NCI-H2029 treated with DMSO at 0.1 percent for 48 hours (cell line): Measurements from ENCODE around the gene INAFM2.
A peak's percentile ranks its signal among the peaks of the same experiment; 100 is the strongest.

Source experiments
- DNase-seq: peaks from one replicate; lab custom pipeline; 2025; lab: John Stamatoyannopoulos, UW

INAFM2 gene

DNA sequence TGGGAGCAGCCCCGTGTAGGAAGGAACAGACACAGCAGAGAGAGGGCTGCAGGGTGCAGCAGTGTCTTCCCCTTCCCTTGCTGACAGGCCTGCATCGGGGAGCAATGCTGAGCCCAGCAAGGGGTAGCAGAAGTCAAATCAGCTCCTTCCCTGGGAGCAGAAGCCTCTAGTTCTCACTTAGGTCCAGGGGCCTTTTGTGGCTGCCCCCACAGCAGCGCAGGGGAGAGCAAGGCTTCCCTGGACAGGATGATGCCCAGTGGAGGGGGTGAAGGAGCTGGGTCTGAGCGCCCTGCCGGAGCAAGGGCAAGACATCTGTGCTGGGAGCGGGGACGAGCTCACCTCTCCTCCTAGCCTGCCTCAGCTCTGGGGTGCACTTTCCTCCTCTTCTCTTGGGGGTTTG is 16.6 kb upstream of the INAFM2 start:
- DNase-seq, result no peak

DNA sequence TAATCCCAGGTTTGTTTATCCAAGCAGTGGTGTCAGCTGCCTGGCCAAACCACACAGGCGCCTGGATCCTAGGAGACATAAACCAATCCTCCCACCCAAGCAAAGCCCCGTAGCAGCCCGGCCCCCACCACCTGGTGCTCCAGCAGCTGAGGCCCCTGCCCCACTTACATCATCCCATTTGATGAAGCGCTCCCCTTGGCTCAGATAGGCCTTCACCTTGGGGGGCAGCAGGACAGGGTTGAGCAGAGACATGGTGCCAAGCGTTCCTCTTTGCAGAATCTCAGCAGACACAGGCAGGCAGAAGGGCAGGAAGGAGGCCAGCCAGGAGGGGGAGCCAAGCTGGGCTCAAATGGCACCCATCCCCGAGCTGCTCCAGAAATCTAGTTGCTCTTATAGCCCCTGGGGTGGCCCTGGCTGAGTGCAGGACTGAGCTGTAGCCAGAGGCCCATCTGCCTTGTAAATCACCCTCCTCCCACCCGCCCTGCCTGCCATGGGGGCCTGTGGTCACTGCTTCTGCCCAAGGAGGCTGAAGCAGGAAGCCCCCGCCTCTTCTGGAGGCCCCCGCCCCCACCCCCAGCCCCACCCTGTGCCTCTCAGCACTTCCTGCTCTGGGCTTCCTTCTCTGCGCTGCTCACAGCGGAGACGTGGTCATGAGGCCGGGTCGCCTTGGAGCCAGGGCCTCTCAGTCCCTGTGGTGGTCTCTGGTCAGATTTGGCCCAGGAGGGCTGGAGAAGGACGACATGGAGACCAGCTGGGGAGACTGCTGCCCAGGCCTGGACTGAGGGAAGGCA is 15.9 kb upstream of the INAFM2 start, which contains the start of gene PLCB2:
TSS of gene PLCB2 (minus strand) at position 515 of the 791 bp plus-strand sequence. CDS start at position 252, 263 bp downstream.
- DNase-seq, result no peak

GRCh38 chr15:40309344-40309862 is 14.1 kb upstream of the INAFM2 start:
- DNase-seq, result no peak

DNA sequence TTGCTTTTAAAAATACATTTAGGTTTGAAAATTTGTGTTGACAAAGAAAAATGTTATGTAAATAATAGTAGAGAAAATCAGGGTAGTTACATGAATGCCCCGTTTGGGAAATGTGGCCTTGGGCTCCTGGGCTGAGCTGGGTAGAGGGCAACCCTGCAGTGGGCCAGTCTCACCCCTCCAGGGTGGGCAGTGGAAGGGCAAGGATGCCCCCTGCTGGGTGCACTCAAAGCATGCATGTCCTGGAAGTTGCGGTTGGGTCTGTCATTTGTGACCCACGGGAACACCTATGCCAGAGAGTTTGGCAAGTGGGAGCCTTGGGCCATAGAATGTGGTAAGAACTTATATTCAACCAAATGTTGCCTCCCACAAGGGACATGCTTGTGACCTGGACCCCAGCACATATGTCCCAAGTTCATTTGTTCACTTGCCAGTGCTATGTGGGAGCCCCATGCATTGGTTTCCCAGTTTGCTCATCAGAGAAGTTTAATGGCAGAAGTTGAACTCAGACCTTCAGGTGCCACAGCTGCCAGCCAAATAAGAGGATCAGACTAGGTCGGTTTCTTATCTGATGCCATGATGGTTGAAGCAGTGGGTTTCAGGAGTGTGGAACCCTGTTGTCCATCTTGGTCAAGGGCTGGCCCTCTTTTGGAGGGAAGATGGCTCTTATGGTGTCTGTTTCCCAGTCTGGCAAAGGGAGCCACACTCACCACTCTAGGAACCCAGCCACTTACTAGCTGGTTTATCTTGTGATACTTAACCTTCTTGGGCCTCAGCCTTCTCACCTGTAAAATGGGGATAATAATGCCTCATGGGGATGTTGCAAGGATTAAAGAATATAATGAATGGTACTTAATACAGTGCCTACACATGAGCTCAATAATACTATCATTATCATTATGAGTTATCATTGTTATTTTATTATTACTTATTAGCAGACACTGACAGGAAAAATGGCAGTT is 13.2 kb upstream of the INAFM2 start:
- DNase-seq, result no peak

DNA sequence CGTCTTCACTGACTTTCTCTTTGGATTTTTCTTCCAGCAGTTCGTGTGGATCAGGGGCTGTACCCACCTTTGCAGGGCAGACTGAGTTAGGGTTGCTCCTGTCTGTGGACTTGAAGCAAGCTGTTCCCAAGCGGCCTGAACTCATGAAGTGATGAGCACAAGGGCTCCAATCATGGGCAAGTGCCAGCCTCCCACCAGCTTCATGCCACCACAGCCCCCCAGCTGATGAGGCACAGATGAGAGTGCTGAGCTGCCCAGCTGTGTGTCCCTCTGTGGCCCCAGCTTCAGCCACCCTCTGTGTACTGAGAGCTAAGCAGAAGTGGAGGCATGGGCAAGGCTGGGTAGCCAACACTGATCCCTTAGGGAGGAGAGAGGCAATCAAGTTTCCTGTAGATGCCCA is 12.5 kb upstream of the INAFM2 start:
- no peak for DNase-seq

DNA sequence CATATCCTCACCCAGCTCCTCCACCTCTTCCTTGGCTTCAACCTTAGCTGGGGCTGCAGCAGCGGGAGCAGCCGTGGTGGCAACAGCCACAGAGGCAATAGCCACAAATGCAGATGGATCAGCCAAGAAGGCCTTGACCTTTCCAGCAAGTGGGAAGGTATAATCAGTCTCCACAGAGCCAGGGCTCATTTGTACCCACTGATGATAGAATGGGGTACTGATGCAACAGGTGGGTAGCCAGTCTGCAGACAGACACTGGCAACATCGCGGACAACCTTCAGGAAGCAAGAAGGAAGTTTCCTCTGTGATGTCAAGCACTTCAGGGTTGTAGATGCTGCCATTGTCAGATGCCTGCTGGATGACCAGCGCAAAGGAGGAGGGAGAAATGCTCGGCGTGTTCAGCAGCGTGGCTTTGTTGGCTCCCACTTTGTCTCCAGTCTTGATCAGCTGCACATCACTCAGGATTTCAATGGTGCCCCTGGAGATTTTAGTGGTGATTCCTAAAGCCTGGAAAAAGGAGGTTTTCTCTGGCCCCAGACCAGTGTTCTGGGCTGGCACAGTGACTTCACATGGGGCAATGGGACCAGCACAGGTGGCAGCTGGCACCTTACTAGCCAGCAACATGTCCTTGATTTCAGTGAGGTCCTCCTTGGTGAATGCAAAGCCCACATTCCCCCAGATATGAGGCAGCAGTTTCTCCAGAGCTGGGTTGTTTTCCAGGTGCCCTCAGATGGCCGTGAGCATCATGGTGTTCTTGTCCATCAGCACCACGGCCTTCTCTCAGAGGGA is 10.9 kb upstream of the INAFM2 start:
- DNase-seq, result no peak

GRCh38 chr15:40313531-40314398 is 9.7 kb upstream of the INAFM2 start:
- DNase-seq, result peak; percentile 37

GRCh38 chr15:40314723-40315276 is 8.7 kb upstream of the INAFM2 start:
- no peak for DNase-seq

- no peak for DNase-seq
Measured at GRCh38 chr15:40316931-40317330, 6.6 kb upstream of the INAFM2 start.

DNA sequence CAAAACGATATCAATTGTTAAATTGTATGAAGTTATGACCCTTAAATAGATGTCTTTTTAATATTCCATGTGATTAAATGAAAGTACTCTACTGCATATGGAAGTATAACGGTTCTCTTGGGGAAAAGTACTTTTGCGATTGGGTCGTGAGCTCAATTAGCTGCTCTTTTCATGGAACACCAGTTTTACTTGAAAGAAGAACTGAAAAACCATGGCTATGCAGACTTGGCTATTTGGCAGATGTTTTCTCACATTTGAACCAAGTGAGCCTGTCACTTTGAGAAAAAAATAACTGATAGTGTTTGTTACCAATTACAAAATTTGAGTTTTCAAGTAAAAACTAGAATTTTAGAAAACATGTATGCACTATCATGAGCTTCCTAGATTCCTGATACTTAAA is 5.9 kb upstream of the INAFM2 start:
- DNase-seq, result no peak

- DNase-seq, result no peak
Measured at GRCh38 chr15:40320409-40320808, 3.1 kb upstream of the INAFM2 start.

GRCh38 chr15:40320931-40321371 is 2.5 kb upstream of the INAFM2 start:
- DNase-seq, result no peak

- DNase-seq, result no peak
Measured at GRCh38 chr15:40322531-40323238, 807 bp upstream of the INAFM2 start.

DNA sequence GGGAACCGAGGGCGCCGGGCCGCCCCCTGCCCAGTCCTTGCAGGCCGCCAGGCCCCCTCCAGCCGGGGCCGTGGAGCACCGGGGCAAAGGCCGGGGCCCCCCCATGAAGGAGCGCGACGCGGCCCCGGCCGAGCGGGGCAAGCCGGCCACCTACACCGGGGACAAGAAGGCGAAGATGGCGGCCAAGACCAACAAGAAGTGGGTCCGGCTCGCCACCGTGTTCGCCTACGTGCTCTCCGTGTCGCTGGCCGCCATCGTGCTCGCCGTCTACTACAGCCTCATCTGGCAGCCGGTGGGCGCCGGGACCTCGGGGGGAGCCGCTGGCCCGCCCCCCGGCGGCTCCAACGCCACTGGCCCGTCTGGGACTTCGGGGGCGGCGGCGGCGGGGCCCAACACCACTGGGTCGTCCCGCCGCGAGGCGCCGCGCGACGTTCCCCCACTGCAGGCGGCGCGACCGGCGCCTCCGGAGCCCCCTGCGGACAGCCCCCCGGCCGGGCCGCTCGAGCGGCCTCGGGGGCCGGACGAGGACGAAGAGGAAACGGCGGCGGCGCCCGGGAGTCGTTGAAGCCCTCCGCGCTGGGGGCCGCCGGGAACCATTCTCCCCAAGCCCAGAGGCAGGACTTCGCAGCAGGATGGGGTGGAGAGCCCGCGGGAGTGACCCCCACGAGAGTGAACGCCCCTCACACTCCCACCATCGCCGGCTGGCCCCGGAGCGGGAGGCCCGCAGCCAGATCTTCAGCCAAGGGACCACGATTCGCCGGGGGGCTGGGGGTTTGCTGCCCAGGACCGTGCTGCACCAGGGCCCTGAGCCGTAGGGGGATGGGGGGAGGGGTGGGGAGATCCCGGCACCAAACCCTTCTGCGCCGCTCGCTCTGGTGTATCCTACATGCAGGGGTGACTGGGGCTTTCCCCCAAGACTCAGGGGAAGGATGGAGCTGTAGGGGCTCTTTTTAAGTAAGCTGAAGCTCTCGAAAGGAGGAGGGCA is 753 bp downstream of the INAFM2 start:
- DNase-seq, result no peak

DNA sequence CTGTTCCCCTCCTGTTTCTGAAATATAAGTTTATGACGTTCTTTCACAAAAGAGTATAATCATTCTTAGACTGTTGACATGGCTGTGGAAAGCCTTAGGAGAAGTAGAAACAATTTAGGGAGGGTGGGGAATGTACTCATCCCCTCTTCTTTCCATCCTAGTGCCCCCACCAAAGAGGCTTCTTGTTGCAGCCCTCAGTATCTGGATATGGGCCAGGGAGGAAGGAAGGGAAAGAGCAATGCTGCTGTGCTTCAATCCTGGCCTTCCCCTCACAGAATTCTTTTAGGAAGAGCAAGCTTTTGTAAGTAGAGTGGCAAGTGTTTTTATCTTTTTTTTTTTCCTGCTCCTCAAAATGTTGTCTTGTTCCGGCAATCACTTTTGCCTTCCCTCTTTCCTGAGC is 1.7 kb downstream of the INAFM2 start:
- DNase-seq, result no peak

DNA sequence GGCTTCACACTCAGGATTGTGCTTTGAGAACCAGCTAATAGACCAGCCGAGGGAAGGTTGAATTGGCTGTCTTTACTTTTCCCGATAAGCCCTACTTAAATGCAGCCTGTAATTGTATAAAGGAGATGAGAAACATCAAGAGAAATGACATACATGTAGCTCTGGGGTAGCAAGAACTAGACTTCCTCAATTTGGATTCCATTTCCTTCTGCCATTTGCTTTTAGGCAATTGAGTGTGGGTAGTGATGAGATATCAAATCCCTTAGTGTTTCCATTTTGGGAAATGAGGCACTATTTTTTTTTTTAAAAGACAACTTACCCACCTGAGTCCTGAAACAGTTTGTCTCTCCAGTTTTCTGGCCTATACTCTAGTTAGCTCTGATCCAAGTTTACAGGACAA is 2.2 kb downstream of the INAFM2 start:
- DNase-seq, result no peak

GRCh38 chr15:40327457-40327856 is 4.0 kb downstream of the INAFM2 start:
- no peak for DNase-seq

- DNase-seq, result no peak
Measured at GRCh38 chr15:40328176-40328575, 4.7 kb downstream of the INAFM2 start.

DNA sequence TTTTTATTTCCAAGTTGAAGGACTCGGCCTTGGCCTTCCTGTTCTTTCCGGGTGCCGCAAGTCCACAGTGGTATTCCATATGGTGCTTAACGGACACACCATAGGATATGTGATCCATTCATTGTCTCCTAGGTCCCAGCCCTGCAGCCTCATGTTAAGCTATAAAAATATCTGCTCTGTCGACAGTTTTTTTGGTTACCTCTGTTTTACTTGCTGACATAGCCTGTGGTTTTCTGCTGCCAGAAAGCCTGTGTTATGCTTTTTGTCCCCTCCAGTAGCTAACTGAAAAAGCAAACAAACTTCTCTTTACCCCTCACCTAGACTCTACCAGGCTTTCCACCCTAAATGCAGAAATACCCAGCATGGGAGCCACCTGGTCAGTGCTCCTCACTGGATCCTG is 5.3 kb downstream of the INAFM2 start:
- no peak for DNase-seq
